ENCODE results near the gene RPRD1B. TPM values are rescaled to one million over a fixed set of nuclear protein-coding genes. Genes with fewer than 3 reads are reported as not detected.

RPRD1B gene
- total RNA-seq, 1 donor from 2014 or later: 37.7 TPM

DNA sequence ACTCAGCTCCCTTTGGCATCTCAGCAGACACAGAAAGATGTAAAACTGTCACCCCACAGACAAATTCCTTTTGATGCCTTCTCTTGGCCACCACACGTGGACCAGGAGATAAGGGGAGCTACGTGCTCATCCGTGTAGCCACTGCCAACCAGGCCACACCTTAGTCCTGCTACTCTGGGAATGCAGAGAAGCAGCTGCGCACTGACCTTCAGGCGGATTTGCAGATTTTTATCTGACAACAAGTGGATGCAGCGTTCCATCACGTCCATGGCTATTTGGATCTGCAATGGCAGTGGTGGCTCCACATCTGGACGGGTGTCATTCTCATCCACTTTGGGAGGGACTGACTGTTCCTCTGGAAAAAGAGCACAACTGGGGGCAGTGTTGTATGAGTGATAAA is 31.1 kb upstream of the RPRD1B start:
- TF ChIP-seq EZH2 (IDR thresholded peaks at IDR 0.05) (no peak), EZH2phosphoT487 (IDR thresholded peaks at IDR 0.05) (no peak)
- TF ChIP-seq, protein P1, sequence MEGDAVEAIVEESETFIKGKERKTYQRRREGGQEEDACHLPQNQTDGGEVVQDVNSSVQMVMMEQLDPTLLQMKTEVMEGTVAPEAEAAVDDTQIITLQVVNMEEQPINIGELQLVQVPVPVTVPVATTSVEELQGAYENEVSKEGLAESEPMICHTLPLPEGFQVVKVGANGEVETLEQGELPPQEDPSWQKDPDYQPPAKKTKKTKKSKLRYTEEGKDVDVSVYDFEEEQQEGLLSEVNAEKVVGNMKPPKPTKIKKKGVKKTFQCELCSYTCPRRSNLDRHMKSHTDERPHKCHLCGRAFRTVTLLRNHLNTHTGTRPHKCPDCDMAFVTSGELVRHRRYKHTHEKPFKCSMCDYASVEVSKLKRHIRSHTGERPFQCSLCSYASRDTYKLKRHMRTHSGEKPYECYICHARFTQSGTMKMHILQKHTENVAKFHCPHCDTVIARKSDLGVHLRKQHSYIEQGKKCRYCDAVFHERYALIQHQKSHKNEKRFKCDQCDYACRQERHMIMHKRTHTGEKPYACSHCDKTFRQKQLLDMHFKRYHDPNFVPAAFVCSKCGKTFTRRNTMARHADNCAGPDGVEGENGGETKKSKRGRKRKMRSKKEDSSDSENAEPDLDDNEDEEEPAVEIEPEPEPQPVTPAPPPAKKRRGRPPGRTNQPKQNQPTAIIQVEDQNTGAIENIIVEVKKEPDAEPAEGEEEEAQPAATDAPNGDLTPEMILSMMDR (IDR thresholded peaks at IDR 0.05): no peak
- H4K20me1 ChIP-seq (ENCODE audit: low read depth): peaks cover 23% of the 10 kb centered on the region
- H3K79me2 ChIP-seq (ENCODE audit: low read depth): peaks cover 8% of the 10 kb centered on the region
- H3K27ac ChIP-seq: no peak overlapping the region
- DNase-seq (ENCODE audit: low spot score): no peak
- Mint-ChIP-seq H3K4me3 (no peak overlapping the region), H3K27ac (no peak overlapping the region), H3K9me3 (no peaks in the 10 kb centered on the region), H3K4me1 (peaks cover 13% of the 10 kb centered on the region), H3K27me3 (ENCODE audit: insufficient read depth, low read depth) (peaks cover 2% of the 10 kb centered on the region), H3K36me3 (peaks cover 29% of the 10 kb centered on the region)
- H3K4me2 ChIP-seq: no peak overlapping the region
- no peak overlapping the region for H3K4me3 ChIP-seq
- no peak overlapping the region for H2AFZ ChIP-seq (replicated peaks)
- peaks cover 4% of the 10 kb centered on the region for H3K36me3 ChIP-seq
- H3K9ac ChIP-seq: no peak overlapping the region
- H3F3A ChIP-seq (ENCODE audit: low read depth): no peaks in the 10 kb centered on the region
- H3K9me3 ChIP-seq (ENCODE audit: low read depth): no peaks in the 10 kb centered on the region
- H3K27me3 ChIP-seq: no peaks in the 10 kb centered on the region
- H3K4me1 ChIP-seq: no peaks in the 10 kb centered on the region

- Histone ChIP-seq H2AFZ (replicated peaks) (no peak overlapping the region), H3K4me3 (no peak overlapping the region), H3K27ac (no peak overlapping the region), H3F3A (ENCODE audit: low read depth) (no peaks in the 10 kb centered on the region), H3K79me2 (ENCODE audit: low read depth) (peaks cover 25% of the 10 kb centered on the region), H3K27me3 (no peaks in the 10 kb centered on the region), H3K9ac (peak overlapping the region; percentile 13), H3K9me3 (ENCODE audit: low read depth) (no peaks in the 10 kb centered on the region), H3K36me3 (no peaks in the 10 kb centered on the region), H3K4me2 (no peak overlapping the region), H4K20me1 (ENCODE audit: low read depth) (peaks cover 29% of the 10 kb centered on the region), H3K4me1 (no peaks in the 10 kb centered on the region)
- no peak overlapping the region for H3K27ac Mint-ChIP-seq
- peaks cover 2% of the 10 kb centered on the region for H3K27me3 Mint-ChIP-seq (ENCODE audit: insufficient read depth, low read depth)
- H3K4me3 Mint-ChIP-seq: no peak overlapping the region
- no peak for TF ChIP-seq EZH2 (IDR thresholded peaks at IDR 0.05)
- TF ChIP-seq, protein P1 (IDR thresholded peaks at IDR 0.05): no peak
- TF ChIP-seq EZH2phosphoT487 (IDR thresholded peaks at IDR 0.05): no peak
- peaks cover 27% of the 10 kb centered on the region for H3K36me3 Mint-ChIP-seq
- no peak for DNase-seq (ENCODE audit: low spot score)
- H3K9me3 Mint-ChIP-seq: no peaks in the 10 kb centered on the region
- peaks cover 11% of the 10 kb centered on the region for H3K4me1 Mint-ChIP-seq
Measured at GRCh38 chr20:38004416-38004815, 29.1 kb upstream of the RPRD1B start.

GRCh38 chr20:38005903-38006302 is 27.6 kb upstream of the RPRD1B start:
- no peaks in the 10 kb centered on the region for H3K9me3 ChIP-seq (ENCODE audit: low read depth)
- no peak overlapping the region for H3K27ac ChIP-seq
- H3K4me1 Mint-ChIP-seq: peaks cover 3% of the 10 kb centered on the region
- H4K20me1 ChIP-seq (ENCODE audit: low read depth): peaks cover 32% of the 10 kb centered on the region
- H3K27ac Mint-ChIP-seq: no peak overlapping the region
- DNase-seq (ENCODE audit: low spot score): no peak
- no peak overlapping the region for H3K4me3 Mint-ChIP-seq
- no peak overlapping the region for H3K4me3 ChIP-seq
- no peaks in the 10 kb centered on the region for H3K4me1 ChIP-seq
- no peaks in the 10 kb centered on the region for H3K27me3 ChIP-seq
- no peak overlapping the region for H3K9ac ChIP-seq
- TF ChIP-seq EZH2 (IDR thresholded peaks at IDR 0.05) (no peak), EZH2phosphoT487 (IDR thresholded peaks at IDR 0.05) (no peak)
- TF ChIP-seq, protein P1 (IDR thresholded peaks at IDR 0.05): no peak
- no peak overlapping the region for H3K4me2 ChIP-seq
- H3K9me3 Mint-ChIP-seq: no peaks in the 10 kb centered on the region
- H3K36me3 Mint-ChIP-seq: peaks cover 24% of the 10 kb centered on the region
- no peaks in the 10 kb centered on the region for H3K36me3 ChIP-seq
- no peak overlapping the region for H2AFZ ChIP-seq (replicated peaks)
- peaks cover 2% of the 10 kb centered on the region for H3K27me3 Mint-ChIP-seq (ENCODE audit: insufficient read depth, low read depth)
- peaks cover 40% of the 10 kb centered on the region for H3K79me2 ChIP-seq (ENCODE audit: low read depth)
- H3F3A ChIP-seq (ENCODE audit: low read depth): no peaks in the 10 kb centered on the region
